GM19372 (cell line): ENCODE data around the gene XBP1.
A peak's percentile ranks its signal among the peaks of the same experiment; 100 is the strongest.
"Not testable (repeated sequence)": the region's sequence is repeated elsewhere in the genome, so short reads cannot be mapped to it uniquely, and the experiment has no call there.

Experiments
- ATAC-seq: cut with Tn5 transposase; IDR thresholded peaks from one replicate; pipeline ENCODE4 v1.9.1; 2021; ENCODE audit warnings: mild to moderate bottlenecking, low read depth, moderate library complexity; ENCODE audit not compliant: unreplicated experiment

The XBP1 gene

GRCh38 chr22:28819253-28820096, 19.1 kb upstream of the XBP1 start:
- ATAC-seq: no peak

GRCh38 chr22:28817919-28818859, 17.8 kb upstream of the XBP1 start:
- no peak for ATAC-seq

DNA sequence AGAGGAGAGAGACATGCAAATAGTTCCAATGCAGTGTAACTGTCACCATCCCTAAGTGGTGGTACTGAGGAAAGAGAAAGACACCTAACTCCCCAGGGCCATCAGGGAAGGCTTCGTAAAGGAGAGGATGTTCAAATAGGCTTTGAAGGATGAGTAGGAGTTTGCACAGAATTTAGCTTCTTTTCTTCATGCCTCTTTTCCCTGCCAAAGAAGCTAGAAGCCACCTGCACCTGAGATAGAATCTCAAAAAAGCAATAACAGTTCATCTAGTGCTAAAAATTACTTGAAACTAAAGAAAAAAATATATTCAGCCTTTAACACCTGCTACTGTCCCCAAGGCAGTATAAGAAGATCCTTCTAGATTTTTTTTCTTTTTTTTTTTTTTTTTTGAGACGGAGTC, 16.7 kb upstream of the XBP1 start:
- no peak for ATAC-seq

GRCh38 chr22:28815729-28816128, 15.4 kb upstream of the XBP1 start:
- ATAC-seq: no peak

- ATAC-seq: no peak
Measured at GRCh38 chr22:28815111-28815510, 14.7 kb upstream of the XBP1 start.

GRCh38 chr22:28813772-28814518, 13.6 kb upstream of the XBP1 start:
- no peak for ATAC-seq

GRCh38 chr22:28812516-28812915, 12.1 kb upstream of the XBP1 start:
- no peak for ATAC-seq

DNA sequence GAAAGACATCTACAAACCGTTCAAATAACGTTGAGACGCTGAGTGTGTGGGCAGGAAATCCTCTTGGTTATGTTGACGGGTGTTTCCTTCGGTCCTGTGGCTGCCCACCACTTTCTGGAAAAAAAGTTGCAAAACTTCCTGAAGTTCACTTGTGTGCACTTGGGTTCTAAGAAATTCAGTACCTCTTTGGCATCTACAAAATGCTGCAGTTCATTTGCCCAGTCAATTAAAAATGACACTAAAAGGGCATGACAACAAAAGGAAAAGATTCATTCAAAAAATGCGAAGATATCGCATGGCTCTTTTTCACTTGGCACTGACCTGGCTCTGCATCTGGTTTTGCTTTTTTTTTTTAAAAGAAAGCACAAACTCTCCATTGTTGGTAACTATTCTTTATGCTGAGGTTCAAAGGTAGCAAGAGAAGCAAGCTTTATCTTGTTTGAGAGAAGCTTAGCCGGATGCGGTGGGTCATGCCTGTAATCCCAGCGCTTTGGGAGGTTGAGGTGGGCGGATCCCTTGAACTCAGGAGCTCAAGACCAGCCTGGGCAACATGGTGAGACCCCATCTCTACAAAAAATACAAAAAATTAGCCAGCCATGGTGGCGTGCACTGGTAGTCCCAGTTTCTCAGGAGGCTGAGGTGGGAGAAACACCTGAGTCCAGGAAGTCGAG, 10.6 kb upstream of the XBP1 start:
- ATAC-seq: no peak

DNA sequence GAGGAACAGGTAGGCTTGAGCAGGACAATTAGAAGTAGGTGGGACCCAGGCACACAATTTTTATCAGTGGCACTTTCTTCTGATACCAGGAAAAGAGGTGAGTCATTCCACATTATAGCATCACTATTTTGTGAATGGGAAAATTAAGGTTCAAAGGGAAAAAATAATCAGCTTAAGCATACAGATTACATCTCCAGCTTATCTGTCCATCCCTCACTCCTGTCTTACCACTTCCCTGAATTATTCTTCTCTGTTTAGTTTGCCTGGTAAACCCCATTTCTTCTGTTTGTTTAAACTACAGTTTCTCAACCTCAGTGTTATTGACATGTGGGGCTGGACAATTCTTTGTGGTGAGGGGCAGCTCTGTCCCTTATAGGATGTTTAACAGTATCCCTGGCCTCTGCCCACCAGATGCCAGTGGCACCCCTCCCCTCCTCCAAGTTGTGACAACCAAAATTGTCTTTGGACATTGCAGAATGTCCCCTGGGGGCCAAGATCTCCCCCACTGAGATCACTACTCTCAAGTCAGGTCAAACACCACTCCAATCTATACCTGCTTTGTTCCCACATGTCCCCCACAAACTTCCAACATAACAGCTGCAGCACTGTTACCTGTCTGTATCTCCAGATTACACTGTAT, 8.5 kb upstream of the XBP1 start:
- no peak for ATAC-seq

DNA sequence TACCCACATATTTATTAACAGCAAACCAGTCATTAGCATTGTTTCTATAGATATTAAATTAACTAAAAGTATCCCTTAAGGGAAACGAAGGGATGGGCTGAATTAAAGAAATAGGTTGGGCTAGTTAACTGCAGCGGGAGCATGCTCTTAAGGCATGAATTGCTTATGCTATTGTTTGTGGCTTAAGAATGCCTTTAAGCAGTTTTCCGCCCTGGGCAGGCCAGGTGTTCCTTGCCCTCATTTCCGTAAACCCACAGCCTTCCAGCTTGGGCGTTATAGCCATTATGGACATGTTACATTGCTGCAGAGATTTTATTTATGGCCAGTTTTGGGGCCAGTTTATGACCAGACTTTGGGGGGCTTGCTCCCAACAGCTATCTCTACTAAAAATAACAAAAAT, 5.1 kb upstream of the XBP1 start:
- not testable (repeated sequence) for ATAC-seq

GRCh38 chr22:28802595-28803123, 2.3 kb upstream of the XBP1 start:
- no peak for ATAC-seq

DNA sequence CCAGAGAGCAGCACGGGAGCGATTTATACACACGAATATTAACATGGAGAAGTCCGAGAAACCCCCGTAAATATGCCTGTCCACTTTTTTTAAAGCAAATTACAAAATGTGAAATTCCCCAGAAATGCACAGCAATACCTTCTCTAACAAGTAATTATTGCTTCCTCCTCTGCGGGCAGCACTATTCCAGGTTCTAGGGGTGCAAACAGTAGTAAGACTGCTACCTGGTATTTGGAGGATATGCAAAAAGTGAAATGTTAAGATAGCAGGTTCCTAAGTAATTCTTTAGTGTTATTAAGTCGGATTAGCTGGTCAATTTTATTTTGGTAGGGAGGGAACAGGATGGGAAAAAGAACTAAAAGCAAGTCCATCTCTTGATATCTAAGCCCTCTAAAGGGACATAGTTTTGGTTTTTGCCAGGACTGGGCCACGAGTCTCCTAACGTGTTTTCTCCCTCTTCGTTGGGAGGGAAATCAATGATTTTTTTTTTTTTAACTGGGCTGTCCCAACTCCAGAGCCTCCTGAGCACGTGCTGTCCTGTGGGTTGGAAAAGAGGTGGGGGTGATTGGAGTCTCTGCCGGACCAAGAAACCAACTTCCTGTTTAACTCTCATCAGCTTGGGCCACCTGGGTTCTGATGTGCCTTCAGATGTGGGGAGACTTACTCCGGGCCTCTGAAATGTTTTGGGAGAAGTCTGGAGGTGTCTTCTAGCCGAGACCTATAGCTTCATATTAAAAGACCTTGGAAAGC, 1.7 kb upstream of the XBP1 start:
- no peak for ATAC-seq

DNA sequence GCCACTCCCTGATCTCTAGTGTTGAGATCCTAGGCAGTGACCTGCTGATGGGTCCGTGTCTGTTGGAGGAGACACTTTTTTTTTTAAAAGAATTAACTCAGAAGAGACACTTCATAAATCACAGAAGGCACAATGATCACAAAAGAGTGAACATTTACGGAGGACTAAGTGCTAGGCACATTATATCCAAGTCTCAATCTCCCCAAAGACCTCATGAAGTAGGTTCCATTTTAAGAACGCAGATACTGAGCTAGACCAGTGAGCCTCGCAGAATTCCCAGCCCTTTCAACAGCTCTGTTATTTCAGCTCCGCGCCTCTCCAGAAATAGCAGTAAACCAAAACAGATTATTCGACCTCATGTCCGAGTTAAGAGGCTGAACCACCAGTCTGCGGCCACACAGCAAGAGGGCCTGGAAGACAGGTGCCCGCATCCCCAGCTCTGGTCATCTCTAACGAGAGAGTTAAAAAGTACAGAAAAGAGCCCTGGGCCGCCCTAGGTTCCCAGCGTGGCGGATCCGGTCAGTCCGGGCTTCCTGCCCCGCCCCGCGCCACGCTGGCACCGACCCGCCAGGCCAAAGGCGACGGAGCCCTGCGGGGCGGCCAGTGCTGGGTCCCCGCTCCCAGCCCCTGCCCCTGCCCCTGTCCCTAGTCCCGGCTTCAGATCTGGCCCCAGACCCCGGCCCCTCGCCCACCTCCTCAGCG, 612 bp downstream of the XBP1 start:
- ATAC-seq: peak; percentile 27

DNA sequence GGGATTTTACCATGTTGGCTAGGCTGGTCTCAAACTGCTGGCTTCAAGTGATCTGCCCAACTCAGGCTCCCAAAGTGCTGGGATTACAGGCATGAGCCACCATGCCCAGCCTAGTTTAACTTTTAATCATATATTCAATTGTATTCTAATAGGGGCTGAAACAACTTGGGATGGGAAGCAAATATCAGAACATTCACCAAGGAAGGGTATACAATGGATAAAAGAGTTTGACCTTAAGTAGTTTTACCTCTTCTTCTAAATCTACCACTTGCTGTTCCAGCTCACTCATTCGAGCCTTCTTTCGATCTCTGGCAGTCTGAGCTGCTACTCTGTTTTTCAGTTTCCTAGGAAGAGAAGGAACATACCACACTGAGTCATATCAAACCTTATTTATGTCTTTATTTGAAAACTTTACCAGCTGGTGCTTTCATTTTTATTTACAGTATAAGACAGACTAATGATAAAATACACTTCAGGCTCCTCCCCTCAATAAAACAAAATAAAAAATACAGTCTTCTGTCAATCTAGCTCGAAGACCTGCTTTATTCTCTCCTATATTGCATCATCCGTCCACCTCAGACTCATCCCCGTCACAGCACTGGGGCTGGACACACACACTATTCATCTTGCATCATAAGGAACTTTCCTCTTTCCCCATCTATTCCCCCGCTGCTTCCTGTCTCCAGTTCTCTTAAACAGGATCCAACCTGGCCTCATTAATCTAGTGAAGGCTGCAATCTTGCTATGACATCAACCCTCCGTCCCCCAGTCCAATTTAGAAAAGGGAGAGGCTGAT, 1.4 kb downstream of the XBP1 start:
- ATAC-seq: no peak

GRCh38 chr22:28795932-28796856, 4.2 kb downstream of the XBP1 start:
- no peak for ATAC-seq

- no peak for ATAC-seq
Measured at GRCh38 chr22:28795071-28795693, 5.2 kb downstream of the XBP1 start.
